Karpas-422 (cell line): ENCODE results near the gene RFX3. TPM values are rescaled to one million over a fixed set of nuclear protein-coding genes. Genes with fewer than 3 reads are reported as not detected.

Experiments used
- DNase-seq: peaks from one replicate; pipeline ENCODE4 v3.0.0-alpha.2; 2015
- H2AFZ ChIP-seq: fragments of 200-600 bp; sonication (generic); 2 replicates; pipeline ENCODE4 v1.6.1; 2014; ENCODE audit warnings: antibody characterized with exemption, low read length, mixed read lengths
- H3K27ac ChIP-seq: fragments of 200-600 bp; sonication (generic); 2 replicates; pipeline ENCODE4 v1.5.1; 2014; ENCODE audit warnings: mild to moderate bottlenecking, low read length, moderate library complexity
- H3K27me3 ChIP-seq: fragments of 200-600 bp; sonication (generic); 2 replicates; pipeline ENCODE4 v1.6.1; 2014; ENCODE audit warnings: low read length, mixed read lengths
- H3K36me3 ChIP-seq: fragments of 200-600 bp; sonication (generic); 2 replicates; pipeline ENCODE4 v1.6.1; 2014; ENCODE audit warnings: low read length, mixed read lengths; ENCODE audit not compliant: insufficient read depth
- H3K4me1 ChIP-seq: fragments of 200-600 bp; sonication (generic); 2 replicates; pipeline ENCODE4 v1.6.1; 2014; ENCODE audit warnings: mild to moderate bottlenecking, low read length, mixed read lengths
- H3K4me2 ChIP-seq: fragments of 200-600 bp; sonication (generic); 2 replicates; pipeline ENCODE4 v1.6.1; 2014; ENCODE audit warnings: low read length, low read depth, mild to moderate bottlenecking; ENCODE audit not compliant: poor library complexity, severe bottlenecking
- H3K4me3 ChIP-seq: fragments of 200-600 bp; sonication (generic); 2 replicates; pipeline ENCODE4 v1.5.1; 2014; ENCODE audit warnings: mild to moderate bottlenecking, antibody characterized with exemption, low read length, mixed read lengths
- H3K79me2 ChIP-seq: fragments of 200-600 bp; sonication (generic); 2 replicates; pipeline ENCODE4 v1.6.1; 2014; ENCODE audit warnings: mild to moderate bottlenecking, low read length, mixed read lengths
- H3K9ac ChIP-seq: fragments of 200-600 bp; sonication (generic); 2 replicates; pipeline ENCODE4 v1.6.0; 2014; ENCODE audit warnings: low read length
- H3K9me2 ChIP-seq: fragments of 200-600 bp; sonication (generic), shearing (Covaris generic); replicated peaks from 2 replicates; pipeline ENCODE4 v1.6.0; 2014; ENCODE audit warnings: mild to moderate bottlenecking, low read length, moderate library complexity; ENCODE audit not compliant: insufficient read depth
- H3K9me3 ChIP-seq: fragments of 300-700, 200-600 bp; sonication (generic); 2 replicates; pipeline ENCODE4 v1.6.1; 2014; ENCODE audit warnings: low read length, mixed read lengths
- H4K20me1 ChIP-seq: fragments of 200-600 bp; sonication (generic); 2 replicates; pipeline ENCODE4 v1.6.1; 2014; ENCODE audit warnings: mild to moderate bottlenecking, antibody characterized with exemption, low read length, low read depth; ENCODE audit not compliant: insufficient read depth
- total RNA-seq: library from RNA; depleted of rRNA; stranded (reverse); fragments of >200 nt; shearing (Covaris generic); gene quantifications from 2 replicates; pipeline ENCODE4 v1.2.3, GENCODE V29; 2014; ENCODE audit warnings: low replicate concordance

The RFX3 gene
- total RNA-seq, 1 experiment from 2014 or later: 24.3 TPM

DNA sequence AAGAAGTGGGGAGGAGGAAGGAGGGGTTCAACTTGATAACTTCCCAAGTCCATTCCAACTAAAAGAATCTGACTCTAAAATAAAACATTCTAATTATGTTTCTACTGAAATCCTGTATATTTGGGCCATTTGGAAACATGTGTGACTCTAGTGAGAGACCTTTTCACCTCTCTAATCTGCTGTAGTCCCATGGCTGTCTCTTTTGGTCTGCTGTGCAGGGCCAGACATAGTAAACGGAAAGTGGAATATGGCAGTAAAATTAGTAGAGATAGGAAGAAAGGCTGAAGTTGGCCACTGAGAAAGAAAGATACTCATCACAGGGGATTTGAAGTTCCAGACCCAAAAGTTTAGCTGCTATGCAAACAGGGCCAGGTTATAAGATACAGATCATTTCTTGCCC is 15.9 kb downstream of the RFX3 start:
- Histone ChIP-seq H3K4me2 (peak overlapping the region; percentile 90), H3K9me2 (no peaks in the 10 kb centered on the region), H3K4me3 (peak overlapping the region; percentile 28), H3K4me1 (peaks cover 71% of the 10 kb centered on the region), H3K27ac (peak overlapping the region; percentile 94), H2AFZ (no peak overlapping the region), H3K79me2 (peaks cover 86% of the 10 kb centered on the region), H3K9ac (peak overlapping the region; percentile 17), H3K36me3 (peaks cover 9% of the 10 kb centered on the region), H3K9me3 (no peaks in the 10 kb centered on the region), H3K27me3 (no peaks in the 10 kb centered on the region), H4K20me1 (no peaks in the 10 kb centered on the region)
- no peak for DNase-seq

DNA sequence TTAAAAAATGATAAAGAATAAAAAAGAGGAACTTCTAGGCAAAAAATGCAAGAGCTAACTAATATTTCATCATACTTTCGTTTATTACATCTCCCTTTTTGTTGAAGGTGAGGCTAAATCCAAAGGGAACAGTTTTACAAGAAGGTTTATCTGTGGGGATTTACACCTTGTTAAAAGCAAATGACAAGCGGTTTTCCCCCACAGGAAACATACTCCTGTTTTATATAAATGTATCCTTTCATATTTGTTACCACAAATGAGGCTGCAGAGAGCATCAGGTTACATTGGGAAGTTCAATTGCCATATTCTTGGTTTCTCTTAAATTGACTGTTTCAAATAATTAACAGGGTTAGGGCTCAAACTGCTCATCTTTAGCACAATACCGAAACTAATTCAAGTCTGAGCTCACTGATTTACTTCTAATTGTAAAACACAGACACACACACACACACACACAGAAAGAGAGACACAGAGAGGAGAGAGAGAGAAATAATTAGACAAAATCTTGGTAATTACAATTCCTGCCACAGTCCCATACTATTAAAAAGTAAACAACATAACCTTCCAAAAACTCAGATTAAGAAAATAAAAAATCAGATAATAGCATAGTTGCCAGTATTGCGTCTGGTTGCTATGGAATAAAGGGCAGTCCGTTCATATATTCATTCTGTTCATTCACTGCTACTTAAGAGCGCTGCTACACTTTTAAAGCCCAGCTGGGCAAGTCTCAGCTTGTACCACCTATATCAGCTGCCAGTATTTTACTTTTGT is 17.1 kb downstream of the RFX3 start:
- Histone ChIP-seq H3K4me1 (peaks cover 60% of the 10 kb centered on the region), H3K4me2 (peak overlapping the region; percentile 90), H4K20me1 (no peaks in the 10 kb centered on the region), H3K36me3 (peaks cover 10% of the 10 kb centered on the region), H3K79me2 (peaks cover 75% of the 10 kb centered on the region), H3K9me2 (no peaks in the 10 kb centered on the region), H2AFZ (0 out of 2 replicates have a peak overlapping the region, but pooled peaks have one; percentile 13), H3K9ac (peak overlapping the region; percentile 71), H3K27me3 (no peaks in the 10 kb centered on the region), H3K27ac (peak overlapping the region; percentile 94), H3K4me3 (peak overlapping the region; percentile 61), H3K9me3 (0 out of 2 replicates have a peak, but pooled peaks cover under 1% of the 10 kb centered on the region)
- DNase-seq: peak; percentile 76

DNA sequence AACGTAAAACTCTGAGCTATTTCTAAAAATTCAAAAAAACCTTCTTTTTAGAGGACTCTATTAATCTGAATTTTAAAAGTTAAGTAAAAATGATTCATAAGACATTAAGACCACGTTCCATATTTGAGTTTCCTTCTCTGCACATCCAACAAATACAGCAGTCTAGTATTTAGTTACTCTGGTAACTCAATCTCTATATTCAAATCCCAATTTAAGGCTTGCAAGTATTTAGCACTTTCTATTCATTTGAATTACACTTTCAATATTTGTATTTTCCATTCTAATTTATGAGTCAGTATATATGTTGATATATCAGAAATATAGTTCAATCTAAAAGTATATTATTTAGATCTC is 17.7 kb downstream of the RFX3 start:
- H3K79me2 ChIP-seq: peaks cover 73% of the 10 kb centered on the region
- H4K20me1 ChIP-seq: no peaks in the 10 kb centered on the region
- H3K27ac ChIP-seq: peak overlapping the region; percentile 94
- H2AFZ ChIP-seq: 0 out of 2 replicates have a peak overlapping the region, but pooled peaks have one; percentile 40
- 0 out of 2 replicates have a peak, but pooled peaks cover 4% of the 10 kb centered on the region for H3K9me3 ChIP-seq
- H3K4me3 ChIP-seq: peak overlapping the region; percentile 61
- H3K27me3 ChIP-seq: no peaks in the 10 kb centered on the region
- peak; percentile 69 for DNase-seq
- H3K9me2 ChIP-seq: no peaks in the 10 kb centered on the region
- peak overlapping the region; percentile 71 for H3K9ac ChIP-seq
- H3K36me3 ChIP-seq: peaks cover 13% of the 10 kb centered on the region
- peaks cover 57% of the 10 kb centered on the region for H3K4me1 ChIP-seq
- peak overlapping the region; percentile 90 for H3K4me2 ChIP-seq

DNA sequence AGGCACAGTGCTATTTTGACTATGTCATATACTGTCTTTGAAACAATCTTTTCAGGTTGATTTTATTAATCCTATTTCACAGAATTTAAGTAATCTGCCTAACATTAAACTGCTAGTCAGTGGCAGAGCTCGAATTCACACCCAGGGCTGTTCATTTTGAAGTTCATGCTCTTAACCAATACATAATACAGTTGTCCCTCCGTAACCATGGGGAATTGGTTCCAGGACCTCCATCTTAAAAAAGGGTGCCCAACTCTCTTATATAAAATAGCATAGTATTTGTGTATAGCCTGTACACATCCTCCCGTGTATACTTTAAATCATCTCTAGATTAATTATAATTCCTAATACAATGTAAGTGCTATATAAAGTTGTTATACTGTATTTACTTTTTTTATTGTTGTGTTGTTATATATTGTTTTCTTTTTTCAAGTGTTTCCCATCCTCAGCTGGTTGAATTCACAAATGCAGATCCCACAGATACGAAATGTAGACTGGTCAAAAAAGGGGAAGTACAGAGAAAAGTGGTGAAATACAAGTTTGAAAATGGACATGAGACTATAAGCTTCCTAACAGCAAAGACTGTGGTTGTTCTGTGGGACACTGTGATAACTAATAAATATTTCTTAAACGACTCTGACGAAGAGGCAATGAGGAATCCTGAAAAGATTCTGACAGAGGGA is 18.3 kb downstream of the RFX3 start:
- H2AFZ ChIP-seq: 0 out of 2 replicates have a peak overlapping the region, but pooled peaks have one; percentile 40
- peak overlapping the region; percentile 71 for H3K9ac ChIP-seq

DNA sequence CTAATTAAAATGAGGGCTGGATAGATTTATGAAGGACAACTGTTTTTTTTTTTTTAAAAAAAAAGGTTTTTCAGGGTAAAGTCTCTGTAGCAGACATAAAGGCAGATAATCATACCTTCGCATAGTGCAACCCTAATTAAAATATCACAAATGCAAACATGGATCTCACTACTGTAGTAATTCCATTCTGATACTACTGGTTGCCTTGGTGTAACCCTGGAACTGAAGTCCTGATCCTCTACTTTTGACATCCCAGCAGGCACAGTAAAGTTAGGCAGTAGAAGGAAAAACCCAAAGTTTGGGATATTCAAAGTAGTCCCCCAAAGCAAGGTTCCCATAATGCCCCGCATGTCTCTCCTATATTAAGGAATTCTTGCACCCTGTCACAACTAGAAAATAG is 19.6 kb downstream of the RFX3 start:
- Histone ChIP-seq H3K27me3 (no peaks in the 10 kb centered on the region), H2AFZ (no peak overlapping the region), H3K9me2 (no peaks in the 10 kb centered on the region), H3K27ac (no peak overlapping the region), H3K4me1 (peaks cover 48% of the 10 kb centered on the region), H3K4me3 (no peak overlapping the region), H4K20me1 (no peaks in the 10 kb centered on the region), H3K4me2 (no peak overlapping the region), H3K9me3 (0 out of 2 replicates have a peak, but pooled peaks cover 4% of the 10 kb centered on the region), H3K79me2 (peaks cover 64% of the 10 kb centered on the region), H3K9ac (no peak overlapping the region), H3K36me3 (peaks cover 13% of the 10 kb centered on the region)
- no peak for DNase-seq

More for the DNA sequence above, 18.3 kb downstream of the RFX3 start:
- H3K79me2 ChIP-seq: peaks cover 73% of the 10 kb centered on the region
- H3K4me1 ChIP-seq: peaks cover 57% of the 10 kb centered on the region
- peak overlapping the region; percentile 90 for H3K4me2 ChIP-seq
- peak; percentile 74 for DNase-seq
- peak overlapping the region; percentile 94 for H3K27ac ChIP-seq
- no peaks in the 10 kb centered on the region for H3K9me2 ChIP-seq
- no peaks in the 10 kb centered on the region for H4K20me1 ChIP-seq
- H3K9me3 ChIP-seq: 0 out of 2 replicates have a peak, but pooled peaks cover 4% of the 10 kb centered on the region
- H3K4me3 ChIP-seq: peak overlapping the region; percentile 61
- H3K27me3 ChIP-seq: no peaks in the 10 kb centered on the region
- H3K36me3 ChIP-seq: peaks cover 13% of the 10 kb centered on the region

DNA sequence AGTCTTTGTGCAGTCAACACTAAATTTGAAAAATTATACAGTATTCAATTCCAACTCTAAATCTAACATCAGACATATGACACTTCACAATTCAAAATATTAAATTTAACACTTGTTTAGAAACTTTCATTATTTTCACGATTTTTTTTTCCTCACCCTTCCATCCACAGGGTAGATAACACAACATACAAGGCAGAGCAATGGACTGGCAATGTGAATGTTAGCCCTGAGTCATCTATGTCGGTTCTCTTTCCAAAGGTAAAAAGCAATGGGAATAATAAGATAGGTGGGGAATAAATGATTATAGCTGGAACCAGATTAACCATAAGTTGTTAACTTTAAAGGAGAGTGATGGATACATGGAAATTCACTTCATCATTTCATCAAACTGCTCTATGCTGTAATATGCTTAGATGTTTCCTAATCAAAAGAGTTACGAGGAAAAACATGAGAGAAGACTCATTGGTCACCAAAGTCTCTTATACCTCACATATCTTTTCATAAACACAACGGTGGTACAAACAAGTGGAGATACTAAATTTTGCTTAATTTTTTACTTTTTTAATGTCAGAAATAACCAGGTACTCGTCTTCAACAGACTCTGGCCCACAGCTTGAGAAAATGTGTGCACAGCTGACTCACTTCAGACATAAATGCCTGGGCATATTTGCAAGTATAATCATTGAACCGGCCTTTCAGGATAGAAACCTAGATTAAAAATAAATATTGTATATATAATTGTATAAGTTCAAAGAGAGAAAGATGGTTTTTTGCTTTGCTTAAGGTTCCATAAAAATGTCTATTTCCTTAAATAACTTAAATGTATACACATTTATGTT is 23.0 kb downstream of the RFX3 start:
- Histone ChIP-seq H4K20me1 (no peaks in the 10 kb centered on the region), H3K9ac (no peak overlapping the region), H3K9me3 (0 out of 2 replicates have a peak, but pooled peaks cover 4% of the 10 kb centered on the region), H3K4me1 (peaks cover 48% of the 10 kb centered on the region), H3K4me3 (no peak overlapping the region), H3K27me3 (no peaks in the 10 kb centered on the region), H3K9me2 (no peaks in the 10 kb centered on the region), H3K36me3 (peaks cover 13% of the 10 kb centered on the region), H2AFZ (no peak overlapping the region), H3K27ac (no peak overlapping the region), H3K79me2 (peaks cover 68% of the 10 kb centered on the region), H3K4me2 (no peak overlapping the region)
- no peak for DNase-seq

DNA sequence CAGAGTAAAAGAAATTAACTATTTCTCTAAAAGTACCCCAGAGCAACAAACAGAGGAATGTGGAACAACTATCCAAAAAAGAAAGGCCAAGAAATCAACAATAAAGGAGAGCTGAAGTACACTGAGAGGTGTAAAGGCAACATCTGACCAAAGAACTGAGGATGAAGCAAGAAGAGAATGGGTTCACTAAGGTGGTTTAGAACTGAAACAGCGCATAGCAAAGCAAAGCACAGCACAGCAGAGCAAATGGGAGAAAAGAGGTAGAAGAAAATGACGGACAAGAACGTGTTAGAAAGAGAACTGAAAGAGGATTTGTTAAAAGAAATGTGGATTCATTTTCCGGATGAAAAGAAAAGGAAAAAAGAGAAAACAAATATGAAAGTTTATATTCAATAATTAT is 25.8 kb downstream of the RFX3 start:
- Histone ChIP-seq H3K4me2 (peak overlapping the region; percentile 43), H3K9me2 (no peaks in the 10 kb centered on the region), H4K20me1 (no peaks in the 10 kb centered on the region), H3K27ac (peak overlapping the region; percentile 42), H3K4me1 (peaks cover 63% of the 10 kb centered on the region), H3K79me2 (peaks cover 73% of the 10 kb centered on the region), H2AFZ (no peak overlapping the region; the same call in 1 of the 2 replicates), H3K4me3 (peak overlapping the region; percentile 2; the same call in 1 of the 2 replicates), H3K27me3 (no peaks in the 10 kb centered on the region), H3K9ac (peak overlapping the region; percentile 28; the same call in 1 of the 2 replicates), H3K9me3 (0 out of 2 replicates have a peak, but pooled peaks cover 4% of the 10 kb centered on the region), H3K36me3 (peaks cover 4% of the 10 kb centered on the region; the same call in 1 of the 2 replicates)
- peak; percentile 58 for DNase-seq
